SW480 (cell line): ENCODE data around the gene IMMP2L.
"Not testable (repeated sequence)": the region's sequence is repeated elsewhere in the genome, so short reads cannot be mapped to it uniquely, and the experiment has no call there.

ENCODE experiments used
- DNase-seq: peaks from one replicate; pipeline ENCODE4 v3.0.0-alpha.2; 2016; ENCODE audit warnings: low spot score

Gene IMMP2L

DNA sequence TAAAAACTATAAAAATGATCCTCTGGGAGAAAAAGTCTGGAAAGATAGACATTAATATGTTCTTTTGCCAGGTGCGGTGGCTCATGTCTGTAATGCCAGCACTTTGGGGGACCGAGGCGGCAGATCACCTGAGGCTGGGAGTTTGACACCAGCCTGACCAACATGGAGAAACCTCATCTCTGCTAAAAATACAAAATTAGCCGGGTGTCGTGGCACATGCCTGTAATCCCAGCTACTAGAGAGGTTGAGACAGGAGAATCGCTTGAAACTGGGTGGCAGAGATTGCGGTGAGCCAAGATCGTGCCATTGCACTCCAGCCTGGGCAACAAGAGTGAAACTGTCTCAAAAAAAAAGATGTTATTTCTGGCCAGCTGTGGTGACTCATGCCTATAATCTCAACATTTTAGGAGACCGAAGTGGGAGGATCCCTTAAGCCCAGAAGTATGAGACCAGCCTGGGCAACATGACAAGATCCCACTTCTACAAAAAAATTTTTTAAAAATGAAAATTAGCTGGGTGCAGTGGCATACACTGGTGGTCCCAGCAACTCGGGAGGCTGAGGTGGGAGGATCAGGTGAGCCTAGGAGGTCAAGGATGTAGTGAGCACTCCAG is 573.3 kb downstream of the IMMP2L start:
- DNase-seq = no peak

DNA sequence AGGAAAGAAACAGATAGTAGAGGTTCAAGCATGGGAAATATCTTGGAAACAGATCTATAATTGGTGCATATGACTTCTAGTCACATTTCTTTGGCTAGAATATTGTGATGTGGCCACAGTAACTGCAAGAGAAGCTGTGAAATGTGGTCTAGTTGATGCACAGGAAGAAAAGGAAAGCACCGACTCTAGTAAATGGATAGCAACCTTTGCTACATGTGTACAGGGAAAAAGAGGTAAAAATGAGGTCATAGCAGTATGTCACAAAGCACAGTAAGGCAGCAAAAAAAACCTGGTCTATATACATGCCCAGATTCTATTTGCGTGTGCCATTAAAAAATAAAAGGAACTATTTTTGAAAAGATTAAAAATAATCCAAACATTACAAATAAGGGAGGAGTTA is 573.9 kb downstream of the IMMP2L start:
- no peak for DNase-seq

GRCh38 chr7:110987127-110987693 is 575.1 kb downstream of the IMMP2L start:
- no peak for DNase-seq

DNA sequence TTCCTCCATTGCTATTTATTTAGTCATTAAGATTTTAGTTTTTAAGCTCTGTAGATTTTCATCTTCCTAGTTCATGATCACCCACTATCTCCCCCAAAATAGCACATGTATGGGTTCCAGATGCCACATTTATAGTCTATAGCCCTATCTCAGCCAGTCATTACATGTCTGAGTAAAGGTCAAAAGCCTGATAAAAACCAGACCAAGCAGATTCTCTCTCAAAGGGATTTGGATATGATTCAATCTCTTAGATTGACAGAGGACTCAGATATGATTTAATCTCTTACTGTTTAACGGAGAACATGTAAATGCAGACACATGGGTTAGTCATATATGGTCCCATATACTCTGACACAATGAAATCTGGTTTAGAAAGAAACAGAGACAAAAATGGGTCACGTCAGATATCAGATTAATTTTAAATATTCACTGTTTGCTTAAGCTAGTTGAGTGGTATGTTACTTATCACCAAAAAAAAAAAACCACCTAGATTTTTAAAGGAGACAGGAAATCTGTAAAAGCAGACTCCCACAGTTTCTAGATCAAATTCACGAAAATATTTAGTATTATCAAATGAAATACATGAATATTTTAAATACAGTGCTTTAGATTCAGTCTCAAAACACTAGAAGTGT is 578.4 kb downstream of the IMMP2L start:
- no peak for DNase-seq

GRCh38 chr7:110977127-110977737 is 585.1 kb downstream of the IMMP2L start:
- no peak for DNase-seq

GRCh38 chr7:110975486-110975885 is 586.8 kb downstream of the IMMP2L start:
- DNase-seq = no peak

- no peak for DNase-seq
Observed at GRCh38 chr7:110974441-110974840, 587.9 kb downstream of the IMMP2L start.

DNA sequence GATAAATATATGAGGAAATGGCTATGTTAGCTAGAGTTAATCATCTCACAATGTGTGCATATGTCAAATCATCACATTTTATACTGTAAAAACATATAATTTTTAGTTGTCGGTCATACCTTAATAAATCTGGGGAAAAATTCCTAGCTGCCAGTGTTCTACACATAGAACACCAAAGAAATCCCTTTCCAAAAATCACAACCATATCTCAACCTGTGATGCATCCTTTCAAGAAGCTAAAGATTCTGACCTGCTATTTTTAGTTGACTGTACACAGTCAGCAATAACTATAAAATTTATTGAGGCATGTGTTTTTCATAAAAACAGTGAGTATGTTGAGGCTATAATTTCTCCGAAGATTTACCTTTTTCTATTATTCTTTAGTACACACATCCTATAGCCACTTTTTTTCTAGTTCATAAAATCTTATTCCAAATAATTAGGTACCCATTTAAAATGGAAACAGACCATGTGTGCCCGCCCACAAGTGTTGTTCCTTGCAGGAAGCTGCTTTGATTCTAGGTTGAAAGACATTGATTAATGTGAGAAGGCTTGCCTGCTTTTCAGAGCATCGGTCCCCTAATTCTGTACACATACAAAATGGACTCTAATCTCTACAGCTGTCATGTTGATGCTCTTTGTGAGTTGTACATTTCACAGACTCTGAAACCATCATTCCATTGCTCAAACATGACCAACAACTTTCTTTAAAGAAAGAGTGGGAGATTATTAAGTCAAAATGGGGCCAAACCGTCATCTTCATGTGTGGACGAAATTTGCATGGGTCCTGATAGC is 588.9 kb downstream of the IMMP2L start:
- DNase-seq = no peak

- DNase-seq = no peak
Observed at GRCh38 chr7:110964775-110965174, 597.5 kb downstream of the IMMP2L start.

DNA sequence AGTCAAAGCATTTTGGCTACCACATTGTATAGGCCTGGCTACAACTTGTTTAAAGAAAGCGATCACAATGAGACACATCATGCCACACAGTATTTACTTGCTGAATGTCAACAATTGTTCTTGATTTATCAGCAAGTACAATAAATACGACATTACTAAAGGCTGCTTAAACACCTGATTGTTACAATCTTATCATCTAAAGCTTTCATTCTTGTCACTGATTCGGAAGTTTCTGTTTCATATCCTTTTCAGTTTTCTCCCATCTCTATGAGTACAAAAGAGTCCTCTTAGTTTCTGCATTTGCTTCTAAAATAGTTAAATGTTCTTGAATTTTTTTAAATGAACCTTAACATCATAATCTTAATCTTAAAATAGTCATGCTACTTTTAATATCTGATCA is 599.5 kb downstream of the IMMP2L start:
- DNase-seq = no peak

- no peak for DNase-seq
Observed at GRCh38 chr7:110962374-110962773, 599.9 kb downstream of the IMMP2L start.

GRCh38 chr7:110960811-110961210 is 601.5 kb downstream of the IMMP2L start:
- DNase-seq = no peak

DNA sequence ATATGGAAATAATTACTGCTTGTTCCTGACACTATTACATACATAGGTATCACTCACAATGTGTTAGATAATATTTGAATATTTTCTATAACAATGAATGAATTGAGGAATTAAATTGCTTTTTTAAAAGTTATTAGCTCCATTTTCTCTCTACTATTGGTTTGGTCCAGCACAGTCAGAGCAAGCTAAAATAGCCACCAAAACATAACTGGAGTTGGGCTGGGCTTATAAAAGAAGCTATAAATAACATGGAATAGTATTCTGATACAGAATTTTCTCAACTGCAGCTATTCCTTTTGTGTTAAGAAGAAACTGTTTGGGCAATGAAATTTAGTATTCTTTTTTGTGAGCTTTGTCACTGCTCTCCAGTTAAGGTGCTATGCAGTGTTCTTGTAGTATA is 614.0 kb downstream of the IMMP2L start:
- DNase-seq = no peak

- DNase-seq = no peak
Observed at GRCh38 chr7:110947408-110947807, 614.9 kb downstream of the IMMP2L start.

DNA sequence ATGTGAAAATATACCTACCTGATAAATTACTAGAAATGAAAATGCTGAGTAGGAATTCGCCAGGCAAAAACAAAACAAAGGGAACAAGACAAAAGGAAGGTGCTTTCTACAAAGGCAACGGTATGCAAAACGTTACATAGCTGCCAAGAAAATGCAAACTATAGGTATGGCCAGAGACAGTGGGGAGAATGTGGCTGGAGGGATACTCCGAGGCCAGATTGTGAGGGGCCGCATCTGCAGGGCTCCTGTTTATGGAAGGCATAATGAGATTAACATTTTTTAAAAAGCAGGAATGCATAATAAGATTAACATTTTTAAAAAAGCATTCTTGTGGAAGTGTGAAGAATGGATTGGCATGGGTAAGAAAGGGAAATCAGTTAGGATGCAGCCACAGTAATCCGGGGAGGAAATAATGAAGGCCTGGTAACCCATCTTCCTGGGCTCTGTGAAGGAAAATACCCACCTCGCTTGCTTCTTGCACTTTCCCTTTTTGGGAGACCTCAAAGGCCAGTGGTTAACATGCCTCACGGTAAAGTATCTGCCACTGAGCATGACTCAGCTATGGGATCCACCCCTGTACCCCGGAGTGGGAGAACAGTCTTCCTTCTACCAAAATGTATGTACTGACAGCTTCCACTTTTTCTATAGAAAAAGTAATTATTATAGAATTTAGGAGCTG is 617.2 kb downstream of the IMMP2L start:
- DNase-seq = no peak

GRCh38 chr7:110944448-110944847 is 617.8 kb downstream of the IMMP2L start:
- no peak for DNase-seq

DNA sequence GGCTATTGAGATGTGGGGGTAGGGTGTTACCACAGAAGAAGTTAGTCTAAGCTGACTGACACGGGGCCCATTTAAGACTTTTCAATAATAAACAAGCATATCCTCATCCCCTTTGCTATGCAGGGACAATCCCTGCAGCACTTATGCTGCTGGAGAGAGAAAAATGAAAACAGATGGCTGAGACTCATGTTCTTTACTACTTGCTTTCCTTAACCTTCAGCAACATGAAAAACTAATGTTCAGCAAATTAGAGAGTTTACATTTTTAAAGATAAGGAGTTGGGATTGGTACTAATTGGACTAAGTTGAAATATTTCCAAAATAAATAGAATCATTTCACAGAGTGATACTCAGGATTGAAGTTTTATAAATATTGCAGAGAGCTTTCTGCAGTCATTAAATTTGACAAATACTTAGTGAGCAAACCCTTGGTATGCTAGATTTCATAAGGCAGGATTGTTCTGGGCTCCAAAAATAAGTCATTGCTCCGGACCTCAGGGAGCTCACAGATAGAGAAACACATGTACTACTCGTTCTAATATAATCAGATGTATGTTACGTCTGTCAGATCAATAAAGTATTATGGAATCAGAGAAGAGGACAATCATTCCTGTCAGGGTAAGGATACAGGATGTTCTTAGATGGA is 618.5 kb downstream of the IMMP2L start:
- no peak for DNase-seq

- DNase-seq = no peak
Observed at GRCh38 chr7:110941385-110941784, 620.9 kb downstream of the IMMP2L start.

GRCh38 chr7:110940756-110941155 is 621.5 kb downstream of the IMMP2L start:
- no peak for DNase-seq

GRCh38 chr7:110938165-110938564 is 624.1 kb downstream of the IMMP2L start:
- no peak for DNase-seq

DNA sequence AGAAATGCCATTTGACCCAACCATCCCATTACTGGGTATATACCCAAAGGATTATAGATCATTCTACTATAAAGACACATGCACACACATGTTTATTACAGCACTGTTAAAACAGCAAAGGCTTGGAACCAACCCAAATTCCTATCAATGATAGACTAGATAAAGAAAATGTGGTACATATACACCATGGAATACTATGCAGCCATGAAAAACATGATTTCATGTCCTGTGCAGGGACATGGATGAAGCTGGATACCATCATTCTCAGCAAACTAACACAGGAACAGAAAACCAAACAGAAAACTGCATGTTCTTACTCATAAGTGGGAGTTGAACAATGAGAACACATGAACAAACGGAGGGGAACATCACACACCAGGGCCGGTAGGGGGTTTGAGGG is 625.6 kb downstream of the IMMP2L start:
- DNase-seq = not testable (repeated sequence)
